Measurements from ENCODE around the gene GAA.

- TF ChIP-seq CTCF (conservative IDR thresholded peaks at IDR 0.05; ENCODE audit: low read length) (no peak), EZH2phosphoT487 (IDR thresholded peaks at IDR 0.05; ENCODE audit: borderline replicate concordance, low read depth, low read length) (no peak)
Measured at GRCh38 chr17:80081596-80081995, 19.8 kb upstream of the GAA start.
